AG10803 (cell line): Measurements from ENCODE around the gene TPD52L2.

Source experiments
- DNase-seq: peaks from one replicate; pipeline ENCODE4 v3.0.0; 2010; ENCODE audit warnings: low read depth
- H3K4me3 ChIP-seq: 2 replicates; pipeline ENCODE4 v1.5.1; 2011; ENCODE audit warnings: mild to moderate bottlenecking, low read length, control low read depth
- CTCF ChIP-seq: conservative IDR thresholded peaks from 2 replicates; pipeline ENCODE4 v1.5.1; 2011; ENCODE audit warnings: mild to moderate bottlenecking, low read length, control low read depth, inconsistent platforms

TPD52L2 gene

GRCh38 chr20:63843222-63843621 is 21.8 kb upstream of the TPD52L2 start:
- DNase-seq: no peak
- no peak for TF ChIP-seq CTCF
- H3K4me3 ChIP-seq: no peak overlapping the region

GRCh38 chr20:63843778-63844177 is 21.3 kb upstream of the TPD52L2 start:
- no peak for DNase-seq
- no peak for TF ChIP-seq CTCF
- no peak overlapping the region for H3K4me3 ChIP-seq

GRCh38 chr20:63844511-63844991 is 20.5 kb upstream of the TPD52L2 start:
- H3K4me3 ChIP-seq: no peak overlapping the region
- no peak for DNase-seq
- no peak for TF ChIP-seq CTCF

- no peak overlapping the region for H3K4me3 ChIP-seq
- DNase-seq: no peak
These were observed 18.8 kb upstream of the TPD52L2 start for GRCh38 chr20:63846128-63846771.

GRCh38 chr20:63846888-63847236 is 18.2 kb upstream of the TPD52L2 start:
- TF ChIP-seq CTCF: no peak
- H3K4me3 ChIP-seq: no peak overlapping the region
- no peak for DNase-seq

More at GRCh38 chr20:63846128-63846771, 18.8 kb upstream of the TPD52L2 start:
- no peak for TF ChIP-seq CTCF

GRCh38 chr20:63847237-63848002 is 17.6 kb upstream of the TPD52L2 start:
- DNase-seq: no peak
- no peak overlapping the region for H3K4me3 ChIP-seq
- TF ChIP-seq CTCF: no peak
